Neural progenitor cell (in vitro differentiated cells): ENCODE data around the gene HNRNPLL. TPM values are rescaled to one million over a fixed set of nuclear protein-coding genes. Genes with fewer than 3 reads are reported as not detected.
A peak's percentile ranks its signal among the peaks of the same experiment; 100 is the strongest.
"Not testable (repeated sequence)": the region's sequence is repeated elsewhere in the genome, so short reads cannot be mapped to it uniquely, and the experiment has no call there.

ENCODE experiments used
- DNase-seq: peaks from one replicate; pipeline ENCODE4 v3.0.0-alpha.2; 2016; ENCODE audit warnings: low spot score
- H2AFZ ChIP-seq: fragments of 200-600 bp; sonication (generic); replicated peaks from 2 replicates; pipeline ENCODE4 v1.6.1; 2016; ENCODE audit warnings: antibody characterized with exemption
- H3F3A ChIP-seq: fragments of 200-600 bp; sonication (generic); 2 replicates; pipeline ENCODE4 v1.6.1; 2016; ENCODE audit warnings: antibody characterized with exemption, low read depth
- H3K27ac ChIP-seq: fragments of 200-600 bp; sonication (generic); 2 replicates; pipeline ENCODE4 v1.5.1; 2016; ENCODE audit warnings: mild to moderate bottlenecking
- H3K27me3 ChIP-seq: fragments of 200-600 bp; sonication (generic); 2 replicates; pipeline ENCODE4 v1.6.1; 2016; ENCODE audit warnings: mild to moderate bottlenecking, moderate library complexity
- H3K36me3 ChIP-seq: fragments of 200-600 bp; sonication (generic); 2 replicates; pipeline ENCODE4 v1.5.1; 2016
- H3K4me1 ChIP-seq: fragments of 200-600 bp; sonication (generic); 2 replicates; pipeline ENCODE4 v1.6.1; 2016; ENCODE audit warnings: mixed run types
- H3K4me2 ChIP-seq: fragments of 200-600 bp; sonication (generic); 2 replicates; pipeline ENCODE4 v1.6.1; 2016
- H3K4me3 ChIP-seq: fragments of 200-600 bp; sonication (generic); 2 replicates; pipeline ENCODE4 v1.5.1; 2016
- H3K79me2 ChIP-seq: fragments of 200-600 bp; sonication (generic); 2 replicates; pipeline ENCODE4 v1.6.1; 2016; ENCODE audit warnings: low read depth
- H3K9ac ChIP-seq: fragments of 200-600 bp; sonication (generic); 2 replicates; pipeline ENCODE4 v1.6.1; 2016
- H3K9me3 ChIP-seq: fragments of 200-600 bp; sonication (generic); 2 replicates; pipeline ENCODE4 v1.5.1; 2016; ENCODE audit warnings: low read depth
- H4K20me1 ChIP-seq: fragments of 200-600 bp; sonication (generic); 2 replicates; pipeline ENCODE4 v1.6.1; 2016; ENCODE audit warnings: low read depth
- H3K27ac Mint-ChIP-seq: 3 replicates; pipeline ENCODE4 v1.8.0; 2021; ENCODE audit warnings: mixed read lengths
- H3K27me3 Mint-ChIP-seq: 2 replicates; pipeline ENCODE4 v1.8.0; 2022; ENCODE audit warnings: low read depth, mild to moderate bottlenecking, inconsistent platforms, moderate library complexity, mixed read lengths; ENCODE audit not compliant: insufficient read depth
- H3K36me3 Mint-ChIP-seq: 3 replicates; pipeline ENCODE4 v1.8.0; 2021; ENCODE audit warnings: mixed read lengths
- H3K4me1 Mint-ChIP-seq: 3 replicates; pipeline ENCODE4 v1.8.0; 2021; ENCODE audit warnings: mixed read lengths
- H3K4me3 Mint-ChIP-seq: 3 replicates; pipeline ENCODE4 v1.8.0; 2021; ENCODE audit warnings: mild to moderate bottlenecking, moderate library complexity, mixed read lengths
- H3K9me3 Mint-ChIP-seq: 3 replicates; pipeline ENCODE4 v1.8.0; 2020; ENCODE audit warnings: mixed read lengths
- EZH2 ChIP-seq: fragments of 200-600 bp; sonication (generic); IDR thresholded peaks from 2 replicates; pipeline ENCODE4 v1.6.1; 2017; ENCODE audit warnings: antibody characterized with exemption, mild to moderate bottlenecking, moderate library complexity
- EZH2phosphoT487 ChIP-seq: fragments of 200-600 bp; sonication (generic); IDR thresholded peaks from 2 replicates; pipeline ENCODE4 v1.6.1; 2017; ENCODE audit warnings: antibody characterized with exemption
- total RNA-seq: library from RNA; depleted of rRNA; stranded (reverse); fragments of >200 nt; gene quantifications from 2 replicates; pipeline ENCODE4 v1.2.3, GENCODE V29; 2015; ENCODE audit warnings: low replicate concordance
- TF ChIP-seq, protein P1 (sequence below): fragments of 200-600 bp; sonication (generic); IDR thresholded peaks from 2 replicates; pipeline ENCODE4 v1.5.1; 2017; ENCODE audit warnings: antibody characterized with exemption, mild to moderate bottlenecking

Gene HNRNPLL
- total RNA-seq, 1 donor from 2014 or later, result 109 TPM

DNA sequence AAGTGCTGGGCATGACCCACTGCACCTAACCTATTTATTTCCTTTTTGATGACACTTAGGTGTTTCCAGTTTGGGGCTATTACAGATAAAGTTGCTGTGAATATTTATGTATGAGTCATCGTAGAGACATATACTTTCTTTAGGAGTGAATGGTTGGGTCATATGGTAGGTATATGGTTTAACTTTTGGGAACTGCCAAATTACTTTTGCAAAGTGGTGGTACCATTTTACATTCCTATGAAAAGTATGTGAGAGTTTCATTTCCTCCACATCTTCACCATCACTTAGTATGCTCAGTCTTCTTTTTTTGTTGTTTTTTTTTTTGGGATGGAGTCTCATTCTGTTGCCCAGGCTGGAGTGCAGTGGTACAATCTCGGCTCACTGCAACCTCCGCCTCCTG is 56.1 kb downstream of the HNRNPLL start:
- H3K9ac ChIP-seq, result no peak overlapping the region
- Mint-ChIP-seq H3K27ac (no peak overlapping the region), H3K36me3 (no peaks in the 10 kb centered on the region), H3K4me3 (no peak overlapping the region), H3K4me1 (peaks cover 13% of the 10 kb centered on the region), H3K9me3 (no peaks in the 10 kb centered on the region), H3K27me3 (no peaks in the 10 kb centered on the region)
- H3K4me3 ChIP-seq, result no peak overlapping the region
- TF ChIP-seq, protein P1, sequence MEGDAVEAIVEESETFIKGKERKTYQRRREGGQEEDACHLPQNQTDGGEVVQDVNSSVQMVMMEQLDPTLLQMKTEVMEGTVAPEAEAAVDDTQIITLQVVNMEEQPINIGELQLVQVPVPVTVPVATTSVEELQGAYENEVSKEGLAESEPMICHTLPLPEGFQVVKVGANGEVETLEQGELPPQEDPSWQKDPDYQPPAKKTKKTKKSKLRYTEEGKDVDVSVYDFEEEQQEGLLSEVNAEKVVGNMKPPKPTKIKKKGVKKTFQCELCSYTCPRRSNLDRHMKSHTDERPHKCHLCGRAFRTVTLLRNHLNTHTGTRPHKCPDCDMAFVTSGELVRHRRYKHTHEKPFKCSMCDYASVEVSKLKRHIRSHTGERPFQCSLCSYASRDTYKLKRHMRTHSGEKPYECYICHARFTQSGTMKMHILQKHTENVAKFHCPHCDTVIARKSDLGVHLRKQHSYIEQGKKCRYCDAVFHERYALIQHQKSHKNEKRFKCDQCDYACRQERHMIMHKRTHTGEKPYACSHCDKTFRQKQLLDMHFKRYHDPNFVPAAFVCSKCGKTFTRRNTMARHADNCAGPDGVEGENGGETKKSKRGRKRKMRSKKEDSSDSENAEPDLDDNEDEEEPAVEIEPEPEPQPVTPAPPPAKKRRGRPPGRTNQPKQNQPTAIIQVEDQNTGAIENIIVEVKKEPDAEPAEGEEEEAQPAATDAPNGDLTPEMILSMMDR, result no peak
- TF ChIP-seq EZH2phosphoT487 (no peak), EZH2 (no peak)
- no peak overlapping the region for H2AFZ ChIP-seq
- H3K4me1 ChIP-seq, result peaks cover 3% of the 10 kb centered on the region
- no peak for DNase-seq
- no peaks in the 10 kb centered on the region for H3K79me2 ChIP-seq
- H3F3A ChIP-seq, result peaks cover 14% of the 10 kb centered on the region
- no peak overlapping the region for H3K27ac ChIP-seq
- H3K9me3 ChIP-seq, result no peaks in the 10 kb centered on the region
- no peaks in the 10 kb centered on the region for H4K20me1 ChIP-seq
- H3K4me2 ChIP-seq, result no peak overlapping the region
- no peaks in the 10 kb centered on the region for H3K36me3 ChIP-seq
- H3K27me3 ChIP-seq, result no peaks in the 10 kb centered on the region

DNA sequence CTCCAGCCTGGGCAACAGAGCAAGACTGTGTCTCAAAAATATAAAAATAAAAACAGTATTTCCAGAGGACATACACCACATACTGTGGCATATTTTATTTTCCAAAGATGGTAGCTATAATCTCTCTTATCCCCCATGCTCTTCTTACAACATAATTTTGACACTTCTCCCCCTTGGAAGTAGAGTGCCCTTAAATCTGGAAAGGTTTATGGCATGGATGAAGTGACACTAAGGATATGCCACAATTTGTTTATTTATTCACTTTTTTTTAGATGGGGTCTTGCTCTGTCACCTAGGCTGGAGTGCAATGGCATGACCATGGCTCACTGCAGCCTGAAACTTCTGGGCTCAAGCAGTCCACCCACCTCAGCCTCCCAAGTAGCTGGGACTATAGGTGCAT is 56.7 kb downstream of the HNRNPLL start:
- H3K9ac ChIP-seq, result no peak overlapping the region
- no peaks in the 10 kb centered on the region for H4K20me1 ChIP-seq
- H3K36me3 Mint-ChIP-seq, result no peaks in the 10 kb centered on the region
- peaks cover 17% of the 10 kb centered on the region for H3K4me1 Mint-ChIP-seq
- peaks cover 8% of the 10 kb centered on the region for H3K4me1 ChIP-seq
- H3K27ac ChIP-seq, result no peak overlapping the region
- H3K9me3 ChIP-seq, result no peaks in the 10 kb centered on the region
- no peak overlapping the region for H3K4me3 ChIP-seq
- no peaks in the 10 kb centered on the region for H3K9me3 Mint-ChIP-seq
- no peak overlapping the region for H3K4me2 ChIP-seq
- no peak overlapping the region for H3K4me3 Mint-ChIP-seq
- no peaks in the 10 kb centered on the region for H3K79me2 ChIP-seq
- H3K27me3 ChIP-seq, result no peaks in the 10 kb centered on the region
- H3F3A ChIP-seq, result peaks cover 18% of the 10 kb centered on the region
- no peak for DNase-seq
- no peak overlapping the region for H3K27ac Mint-ChIP-seq
- H3K27me3 Mint-ChIP-seq, result peaks cover 2% of the 10 kb centered on the region
- TF ChIP-seq EZH2, result no peak
- TF ChIP-seq EZH2phosphoT487, result no peak
- TF ChIP-seq, protein P1, result no peak
- H3K36me3 ChIP-seq, result no peaks in the 10 kb centered on the region
- no peak overlapping the region for H2AFZ ChIP-seq

DNA sequence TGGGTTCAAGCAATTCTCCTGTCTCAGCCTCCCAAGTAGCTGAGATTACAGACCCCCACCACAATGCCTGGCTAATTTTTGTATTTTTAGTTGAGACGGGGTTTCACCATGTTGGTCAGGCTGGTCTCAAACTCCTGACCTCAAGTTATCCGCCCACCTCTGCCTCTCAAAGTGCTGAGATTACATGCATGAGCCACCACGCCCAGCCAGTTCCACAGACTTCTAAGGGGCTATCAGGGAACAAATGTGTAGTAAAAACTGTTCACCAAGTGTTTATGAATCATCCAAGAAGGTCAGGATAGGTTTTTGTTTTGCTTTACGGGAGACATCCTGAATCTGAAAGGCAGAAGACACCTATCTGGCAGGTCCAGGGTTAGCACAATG is 60.5 kb downstream of the HNRNPLL start:
- H3K36me3 Mint-ChIP-seq, H3K36me3 ChIP-seq, H3K9ac ChIP-seq, H3K4me3 Mint-ChIP-seq, H3K4me3 ChIP-seq, H3K79me2 ChIP-seq, H3K4me2 ChIP-seq, H3K9me3 ChIP-seq, H3K27ac ChIP-seq, H4K20me1 ChIP-seq, H3K9me3 Mint-ChIP-seq, H2AFZ ChIP-seq, H3K27ac Mint-ChIP-seq, H3K27me3 ChIP-seq, DNase-seq, H3K27me3 Mint-ChIP-seq: not testable (repeated sequence)
- peaks cover 22% of the 10 kb centered on the region for H3F3A ChIP-seq
- H3K4me1 Mint-ChIP-seq, result peaks cover 17% of the 10 kb centered on the region
- peaks cover 13% of the 10 kb centered on the region for H3K4me1 ChIP-seq

DNA sequence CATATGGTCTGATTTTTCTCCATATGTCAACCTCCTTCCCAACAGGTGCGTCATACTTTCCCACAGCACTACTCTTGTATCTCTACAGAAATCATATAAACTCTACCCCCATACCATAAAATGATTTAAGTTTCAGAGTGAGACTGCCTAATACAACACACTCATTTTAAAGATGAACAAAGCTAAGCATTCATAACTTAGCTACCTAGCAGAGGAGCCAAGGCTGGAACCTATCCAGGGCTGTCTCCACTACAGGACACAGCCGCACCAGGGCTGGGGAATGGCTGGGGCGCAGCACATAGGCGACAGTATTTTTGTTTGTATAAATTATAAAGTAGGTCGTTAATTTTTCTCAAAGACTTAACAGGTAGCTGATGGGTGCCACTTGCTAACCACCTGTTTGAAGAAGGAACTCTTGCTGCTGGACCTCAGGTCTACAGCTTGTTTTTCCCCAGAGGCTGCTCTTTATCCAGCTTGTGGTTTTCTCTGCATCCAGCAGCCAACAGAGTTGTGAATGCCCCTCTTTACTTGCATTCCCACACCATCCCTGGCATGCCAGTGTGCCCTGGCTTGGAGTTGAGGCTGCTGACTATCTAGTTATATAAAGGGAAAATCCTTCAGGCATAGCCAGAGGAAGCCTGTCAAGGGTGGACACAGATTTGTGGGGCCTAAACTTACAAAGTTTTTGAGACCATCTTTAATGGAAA is 62.0 kb downstream of the HNRNPLL start:
- H3K36me3 ChIP-seq, result no peaks in the 10 kb centered on the region
- H3K4me1 ChIP-seq, result peaks cover 14% of the 10 kb centered on the region
- H3K9me3 ChIP-seq, result no peaks in the 10 kb centered on the region
- DNase-seq, result no peak
- Mint-ChIP-seq H3K4me1 (peaks cover 17% of the 10 kb centered on the region), H3K27ac (no peak overlapping the region), H3K36me3 (no peaks in the 10 kb centered on the region), H3K4me3 (no peak overlapping the region), H3K9me3 (no peaks in the 10 kb centered on the region), H3K27me3 (peaks cover 2% of the 10 kb centered on the region)
- no peaks in the 10 kb centered on the region for H3K79me2 ChIP-seq
- peaks cover 3% of the 10 kb centered on the region for H3K27me3 ChIP-seq
- no peak overlapping the region for H3K4me3 ChIP-seq
- H3K9ac ChIP-seq, result no peak overlapping the region
- H3F3A ChIP-seq, result peaks cover 22% of the 10 kb centered on the region
- H2AFZ ChIP-seq, result no peak overlapping the region
- H4K20me1 ChIP-seq, result no peaks in the 10 kb centered on the region
- H3K27ac ChIP-seq, result peak overlapping the region; percentile 13
- TF ChIP-seq EZH2phosphoT487, result no peak
- TF ChIP-seq, protein P1, result no peak
- no peak for TF ChIP-seq EZH2
- H3K4me2 ChIP-seq, result no peak overlapping the region
